ENCODE measurements around the gene IER2.

Gene IER2

GRCh38 chr19:13120031-13120430, 30.2 kb upstream of the IER2 start:
- TF ChIP-seq CTCF (IDR thresholded peaks at IDR 0.05): no peak
- Histone ChIP-seq H3K4me3 (peak overlapping the region; percentile 89), H3K27ac (no peak overlapping the region)
- no peak for DNase-seq (ENCODE audit: low spot score)

GRCh38 chr19:13120817-13121216, 29.4 kb upstream of the IER2 start:
- H3K27ac ChIP-seq: no peak overlapping the region
- TF ChIP-seq CTCF (IDR thresholded peaks at IDR 0.05): no peak
- no peak for DNase-seq (ENCODE audit: low spot score)
- H3K4me3 ChIP-seq: no peak overlapping the region

DNA sequence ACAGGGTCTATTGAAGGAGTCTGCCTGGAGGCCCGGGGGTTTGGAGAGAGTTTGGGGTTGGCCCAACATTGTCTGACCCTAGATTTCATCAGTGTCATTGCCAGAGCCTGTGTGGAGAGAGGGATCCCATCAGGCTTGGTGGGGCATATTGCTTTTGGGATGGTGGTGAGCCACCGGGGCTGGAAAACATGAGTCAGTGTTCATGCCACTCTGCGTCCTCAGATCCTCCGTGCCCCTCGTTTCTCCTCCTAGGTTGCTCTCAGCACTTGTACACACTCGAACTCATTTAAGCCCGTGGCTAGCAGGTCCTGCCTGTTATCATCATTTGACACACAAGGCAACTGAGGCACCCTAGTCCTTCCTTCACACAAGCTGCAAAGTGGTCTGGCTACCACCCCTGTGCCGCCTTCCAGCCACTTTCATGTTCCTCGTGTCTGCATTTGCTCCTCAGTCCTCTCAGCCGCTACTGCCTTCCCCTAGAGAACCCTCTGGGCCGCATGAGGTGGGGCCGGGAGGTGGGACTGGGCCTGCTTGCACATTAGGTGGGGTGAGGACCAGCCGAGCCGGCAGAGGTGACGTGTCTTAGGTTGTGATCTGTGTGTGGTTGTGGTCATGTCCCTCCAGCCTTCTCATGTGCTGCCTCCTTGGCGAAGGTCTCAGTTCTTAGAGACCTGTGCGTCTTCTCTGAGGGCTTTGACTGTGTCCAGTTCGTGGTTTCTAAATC, 28.5 kb upstream of the IER2 start:
- no peak overlapping the region for H3K4me3 ChIP-seq
- TF ChIP-seq CTCF (IDR thresholded peaks at IDR 0.05): no peak
- no peak overlapping the region for H3K27ac ChIP-seq
- no peak for DNase-seq (ENCODE audit: low spot score)

DNA sequence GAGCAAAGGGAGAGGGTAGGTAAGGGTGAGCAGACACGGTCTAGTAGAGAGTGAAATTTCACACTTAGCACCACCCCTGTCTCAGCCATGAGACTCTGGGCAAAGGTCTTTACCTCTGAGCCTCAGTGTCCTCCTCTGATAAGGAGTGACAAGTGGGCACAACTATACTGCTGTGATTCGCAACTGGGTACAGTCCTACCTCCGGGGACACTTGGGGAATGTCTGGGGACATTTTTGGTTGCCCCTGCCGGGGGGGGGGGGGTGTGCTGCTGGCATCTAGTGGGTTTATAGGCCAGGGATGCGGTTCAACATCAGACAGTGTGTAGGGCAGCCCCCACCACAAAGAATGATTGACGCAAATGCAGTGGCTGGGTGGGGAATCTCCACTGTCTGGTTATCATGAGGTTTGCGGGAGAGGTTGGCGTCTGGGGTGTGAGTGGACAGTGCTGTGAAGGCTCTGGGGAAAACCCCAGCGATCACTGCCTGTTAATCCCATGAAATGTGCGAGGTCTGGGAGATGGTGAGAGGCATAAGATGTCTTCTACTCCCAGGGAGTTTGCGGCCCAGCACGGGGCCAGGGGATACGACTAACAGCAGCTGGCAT, 27.8 kb upstream of the IER2 start:
- TF ChIP-seq CTCF (IDR thresholded peaks at IDR 0.05): no peak
- no peak for DNase-seq (ENCODE audit: low spot score)
- no peak overlapping the region for H3K4me3 ChIP-seq

GRCh38 chr19:13122980-13123957, 26.9 kb upstream of the IER2 start:
- no peak overlapping the region for H3K4me3 ChIP-seq
- no peak for DNase-seq (ENCODE audit: low spot score)

More for the DNA sequence above, 27.8 kb upstream of the IER2 start:
- no peak overlapping the region for H3K27ac ChIP-seq

GRCh38 chr19:13127051-13127450, 23.2 kb upstream of the IER2 start:
- no peak for TF ChIP-seq CTCF (IDR thresholded peaks at IDR 0.05)

More at GRCh38 chr19:13122980-13123957, 26.9 kb upstream of the IER2 start:
- H3K27ac ChIP-seq: no peak overlapping the region
- TF ChIP-seq CTCF (IDR thresholded peaks at IDR 0.05): no peak

More at GRCh38 chr19:13127051-13127450, 23.2 kb upstream of the IER2 start:
- H3K27ac ChIP-seq: no peak overlapping the region
- no peak overlapping the region for H3K4me3 ChIP-seq
- no peak for DNase-seq (ENCODE audit: low spot score)
